HepG2 (cell line): Measurements from ENCODE around the gene RPH3AL. TPM values are rescaled to one million over a fixed set of nuclear protein-coding genes. Genes with fewer than 3 reads are reported as not detected.
A peak's percentile ranks its signal among the peaks of the same experiment; 100 is the strongest.

Source experiments
- PHF5A ChIP-seq: IDR thresholded peaks from one replicate; pipeline ENCODE4 v1.6.1; 2018; ENCODE audit warnings: low read depth, missing genetic modification reagents; ENCODE audit not compliant: unreplicated experiment
- SIX1 ChIP-seq: sonication (generic); formaldehyde crosslinking; IDR thresholded peaks from 2 replicates; pipeline ENCODE4 v1.4.0; 2020; ENCODE audit warnings: missing genetic modification reagents, borderline replicate concordance
- SMC3 ChIP-seq: IDR thresholded peaks from 2 replicates; pipeline ENCODE4 v1.6.1; 2011; ENCODE audit warnings: low read length, improper control_type of control experiment
- ZBTB38 ChIP-seq: sonication (generic); formaldehyde crosslinking; IDR thresholded peaks from 2 replicates; pipeline ENCODE4 v1.5.1; 2020; ENCODE audit warnings: mild to moderate bottlenecking, missing genetic modification reagents
- ZEB1 ChIP-seq: IDR thresholded peaks from 2 replicates; pipeline ENCODE4 v1.6.1; 2012; ENCODE audit warnings: mild to moderate bottlenecking, low read depth, inconsistent platforms; ENCODE audit not compliant: insufficient replicate concordance
- ZFP82 ChIP-seq: sonication (generic); formaldehyde crosslinking; IDR thresholded peaks from 2 replicates; pipeline ENCODE4 v1.5.1; 2020; ENCODE audit warnings: mild to moderate bottlenecking, missing genetic modification reagents, borderline replicate concordance
- ZNF180 ChIP-seq: sonication (generic); formaldehyde crosslinking; IDR thresholded peaks from 2 replicates; pipeline ENCODE4 v1.4.0; 2020; ENCODE audit warnings: low read depth, missing genetic modification reagents, borderline replicate concordance
- ZNF431 ChIP-seq: sonication (generic); formaldehyde crosslinking; IDR thresholded peaks from 2 replicates; pipeline ENCODE4 v1.9.0; 2022; ENCODE audit warnings: missing genetic modification reagents, low read depth, mild to moderate bottlenecking, borderline replicate concordance
- ZNF577 ChIP-seq: sonication (generic); formaldehyde crosslinking; IDR thresholded peaks from 2 replicates; pipeline ENCODE4 v1.4.0; 2020; ENCODE audit warnings: mild to moderate bottlenecking, low read depth, missing genetic modification reagents, borderline replicate concordance
- ZNF709 ChIP-seq: sonication (generic); formaldehyde crosslinking; IDR thresholded peaks from 2 replicates; pipeline ENCODE4 v1.5.0; 2020; ENCODE audit warnings: mild to moderate bottlenecking, missing genetic modification reagents
- ZNF761 ChIP-seq: sonication (generic); formaldehyde crosslinking; conservative IDR thresholded peaks from 2 replicates; pipeline ENCODE4 v1.4.0; 2020; ENCODE audit warnings: mild to moderate bottlenecking, missing genetic modification reagents
- polyA plus RNA-seq, 8 experiments: library from polyadenylated mRNA; depleted of rRNA in 3 of 8; stranded (reverse) in 7 of 8; unstranded in 1 of 8; fragments of >200 nt; fragmentation: Illumina TruSeq in 4 of 8; extraction: Trizol in 4 of 8; gene quantifications; 2 replicates each; pipeline versions ENCODE4 v1.2.1 to v1.2.3, GENCODE V29; 2011 to 2016; ENCODE audit warnings: low read depth in 4 of 8, missing spikeins in 1 of 8, mixed read lengths in 1 of 8; ENCODE audit not compliant: insufficient read depth in 1 of 8
- total RNA-seq, 5 experiments: library from RNA; depleted of rRNA; stranded (reverse); fragments of >200 nt; fragmentation: Illumina TruSeq; extraction: Trizol; gene quantifications; 2 replicates each; pipeline ENCODE4 v1.2.3, GENCODE V29; 2016; ENCODE audit warnings: low read depth in 1 of 5
- TF ChIP-seq, protein P1 (sequence below): sonication (generic); formaldehyde crosslinking; IDR thresholded peaks from 2 replicates; pipeline ENCODE4 v1.5.0; 2020; ENCODE audit warnings: mild to moderate bottlenecking, missing genetic modification reagents
- TF ChIP-seq, protein P2 (sequence below): sonication (generic); formaldehyde crosslinking; IDR thresholded peaks from 2 replicates; pipeline ENCODE4; 2020; ENCODE audit warnings: missing genetic modification reagents, mild to moderate bottlenecking, borderline replicate concordance
- TF ChIP-seq, protein P3 (sequence below): IDR thresholded peaks from 2 replicates; pipeline ENCODE4 v1.6.1; 2016
- TF ChIP-seq, protein P4 (sequence below): sonication (generic); formaldehyde crosslinking; IDR thresholded peaks from 2 replicates; pipeline ENCODE4 v1.5.1; 2020; ENCODE audit warnings: missing genetic modification reagents, mild to moderate bottlenecking, borderline replicate concordance
- TF ChIP-seq, protein P5 (sequence below): sonication (generic); formaldehyde crosslinking; IDR thresholded peaks from 2 replicates; pipeline ENCODE4 v1.4.0; 2020; ENCODE audit warnings: mild to moderate bottlenecking, missing genetic modification reagents

Gene RPH3AL
- total and polyA plus RNA-seq, 2 of the 13 experiments (the other 11 are each of a cell fraction or from before 2014, with no cell fraction given): 7.8 to 16.4 TPM

DNA sequence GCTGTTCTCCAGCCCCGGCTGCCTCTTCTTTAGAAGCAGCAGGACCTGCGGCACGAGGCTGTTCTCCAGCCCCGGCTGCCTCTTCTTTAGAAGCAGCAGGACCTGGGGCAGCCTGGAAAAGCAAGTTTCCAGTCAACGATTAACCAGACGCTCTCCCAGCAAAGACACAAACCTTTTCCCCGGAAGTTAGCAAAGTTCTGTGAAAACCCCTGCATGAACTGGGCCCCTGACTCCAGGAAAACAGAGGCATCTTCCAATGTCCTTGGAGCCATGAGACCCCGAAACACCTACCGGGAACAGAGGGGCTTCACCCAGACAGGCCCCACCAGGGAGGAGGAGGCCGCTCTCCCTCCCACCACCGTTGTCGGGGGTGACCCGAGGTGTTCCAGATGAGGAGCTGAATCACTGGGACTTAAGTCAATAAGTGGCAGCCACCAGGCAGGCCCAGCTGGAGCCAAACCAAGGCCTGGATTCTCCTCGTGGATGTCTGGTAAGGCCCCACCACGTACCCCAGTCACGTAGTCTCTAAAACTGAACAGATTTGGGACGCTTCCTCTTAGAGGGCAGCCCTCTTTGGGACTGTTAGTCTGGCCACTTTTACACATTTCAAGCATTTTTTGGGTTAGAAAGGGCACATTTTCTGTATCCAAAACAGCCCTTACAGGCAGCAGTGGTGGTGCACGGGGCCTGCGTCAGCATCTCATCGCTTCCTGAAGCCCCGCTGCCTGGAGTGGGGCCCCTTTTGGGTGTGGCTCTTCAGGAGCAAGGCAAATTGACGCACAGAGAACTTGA is at the start of gene RPH3AL (continued):
- TF ChIP-seq ZNF431 (CRISPR knock-in tag) (peak; percentile 65; the same call in 1 of the 2 replicates), ZEB1 (no peak), SIX1 (CRISPR knock-in tag) (no peak), ZNF709 (CRISPR knock-in tag) (0 out of 2 replicates have a peak, but pooled peaks have one; percentile 76), SMC3 (no peak), ZFP82 (CRISPR knock-in tag) (no peak; the same call in 1 of the 2 replicates), PHF5A (peak; percentile 73), ZBTB38 (CRISPR knock-in tag) (no peak; the same call in 1 of the 2 replicates), ZNF761 (CRISPR knock-in tag) (peak; percentile 79; the same call in 1 of the 2 replicates), ZNF180 (CRISPR knock-in tag) (no peak), ZNF577 (no peak)
- TF ChIP-seq, protein P1, sequence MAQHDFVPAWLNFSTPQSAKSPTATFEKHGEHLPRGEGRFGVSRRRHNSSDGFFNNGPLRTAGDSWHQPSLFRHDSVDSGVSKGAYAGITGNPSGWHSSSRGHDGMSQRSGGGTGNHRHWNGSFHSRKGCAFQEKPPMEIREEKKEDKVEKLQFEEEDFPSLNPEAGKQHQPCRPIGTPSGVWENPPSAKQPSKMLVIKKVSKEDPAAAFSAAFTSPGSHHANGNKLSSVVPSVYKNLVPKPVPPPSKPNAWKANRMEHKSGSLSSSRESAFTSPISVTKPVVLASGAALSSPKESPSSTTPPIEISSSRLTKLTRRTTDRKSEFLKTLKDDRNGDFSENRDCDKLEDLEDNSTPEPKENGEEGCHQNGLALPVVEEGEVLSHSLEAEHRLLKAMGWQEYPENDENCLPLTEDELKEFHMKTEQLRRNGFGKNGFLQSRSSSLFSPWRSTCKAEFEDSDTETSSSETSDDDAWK (CRISPR knock-in tag): no peak
- TF ChIP-seq, protein P2, sequence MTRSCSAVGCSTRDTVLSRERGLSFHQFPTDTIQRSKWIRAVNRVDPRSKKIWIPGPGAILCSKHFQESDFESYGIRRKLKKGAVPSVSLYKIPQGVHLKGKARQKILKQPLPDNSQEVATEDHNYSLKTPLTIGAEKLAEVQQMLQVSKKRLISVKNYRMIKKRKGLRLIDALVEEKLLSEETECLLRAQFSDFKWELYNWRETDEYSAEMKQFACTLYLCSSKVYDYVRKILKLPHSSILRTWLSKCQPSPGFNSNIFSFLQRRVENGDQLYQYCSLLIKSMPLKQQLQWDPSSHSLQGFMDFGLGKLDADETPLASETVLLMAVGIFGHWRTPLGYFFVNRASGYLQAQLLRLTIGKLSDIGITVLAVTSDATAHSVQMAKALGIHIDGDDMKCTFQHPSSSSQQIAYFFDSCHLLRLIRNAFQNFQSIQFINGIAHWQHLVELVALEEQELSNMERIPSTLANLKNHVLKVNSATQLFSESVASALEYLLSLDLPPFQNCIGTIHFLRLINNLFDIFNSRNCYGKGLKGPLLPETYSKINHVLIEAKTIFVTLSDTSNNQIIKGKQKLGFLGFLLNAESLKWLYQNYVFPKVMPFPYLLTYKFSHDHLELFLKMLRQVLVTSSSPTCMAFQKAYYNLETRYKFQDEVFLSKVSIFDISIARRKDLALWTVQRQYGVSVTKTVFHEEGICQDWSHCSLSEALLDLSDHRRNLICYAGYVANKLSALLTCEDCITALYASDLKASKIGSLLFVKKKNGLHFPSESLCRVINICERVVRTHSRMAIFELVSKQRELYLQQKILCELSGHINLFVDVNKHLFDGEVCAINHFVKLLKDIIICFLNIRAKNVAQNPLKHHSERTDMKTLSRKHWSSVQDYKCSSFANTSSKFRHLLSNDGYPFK (CRISPR knock-in tag): peak; percentile 46; the same call in 1 of the 2 replicates
- TF ChIP-seq, protein P3, sequence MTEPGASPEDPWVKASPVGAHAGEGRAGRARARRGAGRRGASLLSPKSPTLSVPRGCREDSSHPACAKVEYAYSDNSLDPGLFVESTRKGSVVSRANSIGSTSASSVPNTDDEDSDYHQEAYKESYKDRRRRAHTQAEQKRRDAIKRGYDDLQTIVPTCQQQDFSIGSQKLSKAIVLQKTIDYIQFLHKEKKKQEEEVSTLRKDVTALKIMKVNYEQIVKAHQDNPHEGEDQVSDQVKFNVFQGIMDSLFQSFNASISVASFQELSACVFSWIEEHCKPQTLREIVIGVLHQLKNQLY (CRISPR knock-in tag): no peak
- TF ChIP-seq, protein P4, sequence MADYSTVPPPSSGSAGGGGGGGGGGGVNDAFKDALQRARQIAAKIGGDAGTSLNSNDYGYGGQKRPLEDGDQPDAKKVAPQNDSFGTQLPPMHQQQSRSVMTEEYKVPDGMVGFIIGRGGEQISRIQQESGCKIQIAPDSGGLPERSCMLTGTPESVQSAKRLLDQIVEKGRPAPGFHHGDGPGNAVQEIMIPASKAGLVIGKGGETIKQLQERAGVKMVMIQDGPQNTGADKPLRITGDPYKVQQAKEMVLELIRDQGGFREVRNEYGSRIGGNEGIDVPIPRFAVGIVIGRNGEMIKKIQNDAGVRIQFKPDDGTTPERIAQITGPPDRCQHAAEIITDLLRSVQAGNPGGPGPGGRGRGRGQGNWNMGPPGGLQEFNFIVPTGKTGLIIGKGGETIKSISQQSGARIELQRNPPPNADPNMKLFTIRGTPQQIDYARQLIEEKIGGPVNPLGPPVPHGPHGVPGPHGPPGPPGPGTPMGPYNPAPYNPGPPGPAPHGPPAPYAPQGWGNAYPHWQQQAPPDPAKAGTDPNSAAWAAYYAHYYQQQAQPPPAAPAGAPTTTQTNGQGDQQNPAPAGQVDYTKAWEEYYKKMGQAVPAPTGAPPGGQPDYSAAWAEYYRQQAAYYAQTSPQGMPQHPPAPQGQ (CRISPR knock-in tag): no peak
- TF ChIP-seq, protein P5, sequence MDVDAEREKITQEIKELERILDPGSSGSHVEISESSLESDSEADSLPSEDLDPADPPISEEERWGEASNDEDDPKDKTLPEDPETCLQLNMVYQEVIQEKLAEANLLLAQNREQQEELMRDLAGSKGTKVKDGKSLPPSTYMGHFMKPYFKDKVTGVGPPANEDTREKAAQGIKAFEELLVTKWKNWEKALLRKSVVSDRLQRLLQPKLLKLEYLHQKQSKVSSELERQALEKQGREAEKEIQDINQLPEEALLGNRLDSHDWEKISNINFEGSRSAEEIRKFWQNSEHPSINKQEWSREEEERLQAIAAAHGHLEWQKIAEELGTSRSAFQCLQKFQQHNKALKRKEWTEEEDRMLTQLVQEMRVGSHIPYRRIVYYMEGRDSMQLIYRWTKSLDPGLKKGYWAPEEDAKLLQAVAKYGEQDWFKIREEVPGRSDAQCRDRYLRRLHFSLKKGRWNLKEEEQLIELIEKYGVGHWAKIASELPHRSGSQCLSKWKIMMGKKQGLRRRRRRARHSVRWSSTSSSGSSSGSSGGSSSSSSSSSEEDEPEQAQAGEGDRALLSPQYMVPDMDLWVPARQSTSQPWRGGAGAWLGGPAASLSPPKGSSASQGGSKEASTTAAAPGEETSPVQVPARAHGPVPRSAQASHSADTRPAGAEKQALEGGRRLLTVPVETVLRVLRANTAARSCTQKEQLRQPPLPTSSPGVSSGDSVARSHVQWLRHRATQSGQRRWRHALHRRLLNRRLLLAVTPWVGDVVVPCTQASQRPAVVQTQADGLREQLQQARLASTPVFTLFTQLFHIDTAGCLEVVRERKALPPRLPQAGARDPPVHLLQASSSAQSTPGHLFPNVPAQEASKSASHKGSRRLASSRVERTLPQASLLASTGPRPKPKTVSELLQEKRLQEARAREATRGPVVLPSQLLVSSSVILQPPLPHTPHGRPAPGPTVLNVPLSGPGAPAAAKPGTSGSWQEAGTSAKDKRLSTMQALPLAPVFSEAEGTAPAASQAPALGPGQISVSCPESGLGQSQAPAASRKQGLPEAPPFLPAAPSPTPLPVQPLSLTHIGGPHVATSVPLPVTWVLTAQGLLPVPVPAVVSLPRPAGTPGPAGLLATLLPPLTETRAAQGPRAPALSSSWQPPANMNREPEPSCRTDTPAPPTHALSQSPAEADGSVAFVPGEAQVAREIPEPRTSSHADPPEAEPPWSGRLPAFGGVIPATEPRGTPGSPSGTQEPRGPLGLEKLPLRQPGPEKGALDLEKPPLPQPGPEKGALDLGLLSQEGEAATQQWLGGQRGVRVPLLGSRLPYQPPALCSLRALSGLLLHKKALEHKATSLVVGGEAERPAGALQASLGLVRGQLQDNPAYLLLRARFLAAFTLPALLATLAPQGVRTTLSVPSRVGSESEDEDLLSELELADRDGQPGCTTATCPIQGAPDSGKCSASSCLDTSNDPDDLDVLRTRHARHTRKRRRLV: peak; percentile 30; the same call in 1 of the 2 replicates
